Trophoblast cell (in vitro differentiated cells and primary cell): Measurements from ENCODE around the gene AFDN.

Source experiments
- DNase-seq, 2 donors: peaks; one replicate each; pipeline ENCODE4 v3.0.0-alpha.2; 2016
- H2AFZ ChIP-seq: 2 replicates; pipeline ENCODE4 v1.6.1; 2013; ENCODE audit warnings: low read length, moderate library complexity, mild to moderate bottlenecking; ENCODE audit not compliant: insufficient read depth, poor library complexity
- H2AK5ac ChIP-seq: 2 replicates; pipeline ENCODE4 v1.6.1; 2013; ENCODE audit warnings: mild to moderate bottlenecking, low read length
- H2BK120ac ChIP-seq: 2 replicates; pipeline ENCODE4 v1.6.1; 2013; ENCODE audit warnings: low read length, mild to moderate bottlenecking, moderate library complexity; ENCODE audit not compliant: insufficient read depth, poor library complexity
- H2BK12ac ChIP-seq: 2 replicates; pipeline ENCODE4 v1.6.1; 2013; ENCODE audit warnings: mild to moderate bottlenecking, low read length, moderate library complexity
- H2BK5ac ChIP-seq: 2 replicates; pipeline ENCODE4 v1.6.1; 2013; ENCODE audit warnings: low read length, low read depth, moderate library complexity, mild to moderate bottlenecking; ENCODE audit not compliant: poor library complexity
- H3K14ac ChIP-seq: 2 replicates; pipeline ENCODE4 v1.6.1; 2013; ENCODE audit warnings: mild to moderate bottlenecking, low read length
- H3K18ac ChIP-seq: 2 replicates; pipeline ENCODE4 v1.6.1; 2013; ENCODE audit warnings: mild to moderate bottlenecking, low read length
- H3K23ac ChIP-seq: 2 replicates; pipeline ENCODE4 v1.6.1; 2013; ENCODE audit warnings: low read length
- H3K27ac ChIP-seq: 2 replicates; pipeline ENCODE4 v1.5.1; 2013; ENCODE audit warnings: low read depth, mild to moderate bottlenecking, inconsistent platforms, low read length, moderate library complexity
- H3K27me3 ChIP-seq: 2 replicates; pipeline ENCODE4 v1.6.1; 2013; ENCODE audit warnings: inconsistent platforms, mild to moderate bottlenecking, low read length, moderate library complexity; ENCODE audit not compliant: insufficient read depth
- H3K36me3 ChIP-seq, 2 experiments: 1 replicate in 1 of 2; 2 replicates in 1 of 2; pipeline ENCODE4 v1.6.1; 2013; ENCODE audit warnings: low read length in 2 of 2, mild to moderate bottlenecking in 2 of 2, moderate library complexity in 1 of 2; ENCODE audit not compliant: insufficient read depth in 2 of 2, control insufficient read depth in 1 of 2
- H3K4ac ChIP-seq: 2 replicates; pipeline ENCODE4 v1.6.1; 2013; ENCODE audit warnings: low read depth, mild to moderate bottlenecking, low read length, moderate library complexity
- H3K4me1 ChIP-seq, 2 experiments: 1 replicate in 1 of 2; 2 replicates in 1 of 2; pipeline ENCODE4 v1.6.1; 2013; ENCODE audit warnings: low read length in 2 of 2, mild to moderate bottlenecking in 2 of 2, moderate library complexity in 1 of 2; ENCODE audit not compliant: insufficient read depth in 2 of 2, control insufficient read depth in 1 of 2
- H3K4me2 ChIP-seq: 2 replicates; pipeline ENCODE4 v1.6.1; 2013; ENCODE audit warnings: inconsistent platforms, mild to moderate bottlenecking, low read length, moderate library complexity
- H3K4me3 ChIP-seq: 2 replicates; pipeline ENCODE4 v1.5.1; 2013; ENCODE audit warnings: mild to moderate bottlenecking, low read depth, low read length, inconsistent platforms
- H3K79me1 ChIP-seq: one replicate; pipeline ENCODE4 v1.6.1; 2013; ENCODE audit warnings: low read length
- H3K79me2 ChIP-seq: 2 replicates; pipeline ENCODE4 v1.6.1; 2013; ENCODE audit warnings: low read length, mild to moderate bottlenecking; ENCODE audit not compliant: control insufficient read depth, insufficient read depth, poor library complexity
- H3K9ac ChIP-seq: 2 replicates; pipeline ENCODE4 v1.6.1; 2013; ENCODE audit warnings: mild to moderate bottlenecking, low read length
- H3K9me3 ChIP-seq: 2 replicates; pipeline ENCODE4 v1.6.1; 2013; ENCODE audit warnings: low read depth, mild to moderate bottlenecking, control low read depth, inconsistent platforms, low read length; ENCODE audit not compliant: insufficient read depth
- H4K12ac ChIP-seq: 2 replicates; pipeline ENCODE4 v1.6.1; 2013; ENCODE audit warnings: low read depth, mild to moderate bottlenecking, low read length, moderate library complexity
- H4K8ac ChIP-seq: 2 replicates; pipeline ENCODE4 v1.6.1; 2013; ENCODE audit warnings: low read depth, mild to moderate bottlenecking, low read length, moderate library complexity
- H4K91ac ChIP-seq: one replicate; pipeline ENCODE4 v1.6.1; 2013; ENCODE audit warnings: low read depth, mild to moderate bottlenecking, low read length, moderate library complexity
- WGBS: extraction: QIAGEN DNeasy Blood & Tissue Kit; methylation state at CpG from one replicate; pipeline ENCODE4 v1.1.7; 2013; ENCODE audit warnings: missing lambda C conversion rate; ENCODE audit not compliant: insufficient read length, insufficient coverage; ENCODE audit errors: extremely low coverage; 5-methylcytosine and 5-hydroxymethylcytosine counted together

Gene AFDN

DNA sequence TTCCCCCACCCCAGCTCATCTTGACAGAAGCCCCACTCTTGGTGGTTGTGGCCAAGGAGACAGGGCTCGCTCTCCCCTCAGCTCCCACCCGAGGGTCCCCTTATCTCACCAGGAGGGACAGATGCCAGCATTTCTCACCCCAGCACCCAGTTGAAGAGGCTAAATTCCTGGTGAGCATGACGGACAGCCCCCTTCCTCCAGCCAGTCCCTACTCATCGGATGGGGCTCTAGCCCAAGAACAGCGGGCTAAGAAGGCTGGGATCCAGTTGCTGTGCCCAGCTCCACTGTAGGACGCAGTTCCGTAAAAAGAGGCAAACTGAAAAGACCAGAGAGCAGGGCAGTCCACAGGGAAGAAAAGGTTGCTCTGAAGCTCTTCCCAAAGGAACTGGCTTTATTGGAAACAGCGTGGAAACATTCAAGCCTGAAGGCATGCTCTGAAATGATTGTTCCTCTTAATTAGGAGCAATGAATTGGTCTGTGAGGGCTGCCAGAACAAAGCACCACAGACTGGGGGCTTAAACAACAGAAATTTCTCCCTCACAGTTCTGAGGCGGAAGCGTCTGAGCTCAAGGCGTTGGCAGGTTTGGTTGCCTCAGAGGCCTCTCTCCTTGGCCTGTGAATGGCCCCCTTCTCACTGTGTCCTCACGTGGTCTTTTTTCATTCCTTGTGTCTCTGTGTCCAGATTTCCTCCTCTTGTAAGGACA lies 152.9 kb downstream of the AFDN start:
- Histone ChIP-seq H3K4me3 (no peak overlapping the region), H3K27ac (no peak overlapping the region), H2BK120ac (no peak overlapping the region), H3K79me1 (no peaks in the 10 kb centered on the region), H2BK5ac (no peak overlapping the region), H4K8ac (no peak overlapping the region), H3K14ac (no peak overlapping the region), H3K9ac (no peak overlapping the region), H3K4me2 (no peak overlapping the region), H3K23ac (no peak overlapping the region), H3K4me1 (no peaks in the 10 kb centered on the region), H3K36me3 (peaks cover 0 to 3% of the 10 kb centered on the region in 2 experiments), H3K79me2 (no peaks in the 10 kb centered on the region), H3K27me3 (no peaks in the 10 kb centered on the region), H2BK12ac (no peak overlapping the region), H2AK5ac (no peak overlapping the region), H4K91ac (no peak overlapping the region), H3K9me3 (peaks cover 6% of the 10 kb centered on the region), H4K12ac (no peak overlapping the region), H2AFZ (no peak overlapping the region), H3K18ac (no peak overlapping the region), H3K4ac (no peak overlapping the region)
- WGBS = no CpG with 5 or more reads among the region's 12 CpGs
- no peak for DNase-seq

- no peak overlapping the region for H4K12ac ChIP-seq
- H2BK5ac ChIP-seq = no peak overlapping the region
- H3K79me1 ChIP-seq = no peaks in the 10 kb centered on the region
- no peaks in the 10 kb centered on the region for H3K4me1 ChIP-seq
- no peaks in the 10 kb centered on the region for H3K36me3 ChIP-seq
- no peak overlapping the region for H3K4me2 ChIP-seq
- H4K8ac ChIP-seq = no peak overlapping the region
- no peak overlapping the region for H2BK120ac ChIP-seq
- H3K9me3 ChIP-seq = peaks cover 7% of the 10 kb centered on the region
- H3K18ac ChIP-seq = no peak overlapping the region
- DNase-seq = no peak
- H4K91ac ChIP-seq = no peak overlapping the region
- H2BK12ac ChIP-seq = no peak overlapping the region
- H3K4me3 ChIP-seq = no peak overlapping the region
- no peak overlapping the region for H2AFZ ChIP-seq
- no peak overlapping the region for H3K14ac ChIP-seq
- no peak overlapping the region for H3K27ac ChIP-seq
- H3K27me3 ChIP-seq = no peaks in the 10 kb centered on the region
- no peak overlapping the region for H3K4ac ChIP-seq
- no peak overlapping the region for H2AK5ac ChIP-seq
- no peaks in the 10 kb centered on the region for H3K79me2 ChIP-seq
- no peak overlapping the region for H3K23ac ChIP-seq
- H3K9ac ChIP-seq = no peak overlapping the region
- 100% methylated on average over 1 of the region's 3 CpGs for WGBS
These were observed 154.3 kb downstream of the AFDN start for GRCh38 chr6:167980911-167981580.

DNA sequence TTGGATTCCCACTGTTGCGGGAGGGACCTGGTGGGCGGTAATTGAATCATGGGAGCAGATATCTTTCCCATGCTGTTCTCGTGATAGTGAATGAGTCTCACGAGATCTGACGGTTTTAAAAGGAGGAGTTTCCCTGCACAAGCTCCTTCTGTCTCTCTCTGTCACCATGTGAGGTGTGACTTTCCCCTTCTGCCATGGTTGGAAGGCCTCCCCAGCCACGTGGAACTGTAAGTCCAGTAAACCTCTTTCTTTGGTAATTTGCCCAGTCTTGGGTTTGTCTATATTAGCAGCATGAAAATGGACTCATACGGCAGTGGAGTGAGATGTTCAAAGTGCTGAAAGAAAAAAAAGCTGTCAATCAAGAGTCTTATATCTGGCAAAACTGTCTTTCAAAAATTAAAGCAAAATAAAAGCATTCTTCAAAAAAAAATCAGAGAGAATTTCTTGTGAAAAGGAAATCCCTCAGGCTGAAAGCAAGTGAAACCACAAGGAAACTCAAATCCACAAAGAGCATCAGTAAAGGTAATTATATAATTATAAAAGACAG lies 155.3 kb downstream of the AFDN start:
- Histone ChIP-seq H3K18ac (no peak overlapping the region), H3K4me2 (no peak overlapping the region), H2AFZ (no peak overlapping the region), H3K23ac (no peak overlapping the region), H2AK5ac (no peak overlapping the region), H2BK120ac (no peak overlapping the region), H3K4me1 (no peaks in the 10 kb centered on the region), H3K27me3 (no peaks in the 10 kb centered on the region), H2BK12ac (no peak overlapping the region), H3K79me1 (no peaks in the 10 kb centered on the region), H3K4me3 (no peak overlapping the region), H4K12ac (no peak overlapping the region), H2BK5ac (no peak overlapping the region), H3K9me3 (peaks cover 7% of the 10 kb centered on the region), H4K8ac (no peak overlapping the region), H3K36me3 (no peaks in the 10 kb centered on the region), H3K4ac (no peak overlapping the region), H3K27ac (no peak overlapping the region), H3K14ac (no peak overlapping the region), H3K79me2 (no peaks in the 10 kb centered on the region), H3K9ac (no peak overlapping the region), H4K91ac (no peak overlapping the region)
- DNase-seq = no peak
- WGBS = no CpG with 5 or more reads among the region's 7 CpGs

- Histone ChIP-seq H4K91ac (no peak overlapping the region), H2AFZ (no peak overlapping the region), H3K9me3 (peaks cover 5% of the 10 kb centered on the region), H2BK12ac (no peak overlapping the region), H3K4ac (no peak overlapping the region), H4K8ac (no peak overlapping the region), H3K9ac (no peak overlapping the region), H3K79me1 (no peaks in the 10 kb centered on the region), H3K79me2 (no peaks in the 10 kb centered on the region), H3K18ac (no peak overlapping the region), H3K4me3 (no peak overlapping the region), H2BK120ac (no peak overlapping the region), H3K4me2 (no peak overlapping the region), H4K12ac (no peak overlapping the region), H2BK5ac (no peak overlapping the region), H3K36me3 (no peaks in the 10 kb centered on the region), H3K27ac (no peak overlapping the region), H3K4me1 (peaks cover 0 to 4% of the 10 kb centered on the region in 2 experiments), H3K23ac (no peak overlapping the region), H3K27me3 (no peaks in the 10 kb centered on the region), H2AK5ac (no peak overlapping the region), H3K14ac (no peak overlapping the region)
- DNase-seq = no peak
- no CpG with 5 or more reads among the region's 11 CpGs for WGBS
These were observed 157.5 kb downstream of the AFDN start for GRCh38 chr6:167984144-167984719.
